WTC11 (cell line): ENCODE data around the gene RUNX2. TPM values are rescaled to one million over a fixed set of nuclear protein-coding genes. Genes with fewer than 3 reads are reported as not detected.

Source experiments
- ATAC-seq: fragments of 200-7000 bp; cut with Tn5 transposase; 2 replicates; pipeline ENCODE4 v1.10.0; 2021; ENCODE audit warnings: mild to moderate bottlenecking, moderate library complexity
- CTCF ChIA-PET: fragments of 300-600 bp; sonication (Branson Sonifier 250); formaldehyde crosslinking; loops from one replicate; lab custom pipeline; 2021; ENCODE audit warnings: antibody characterized with exemption; lab: Charles Lee
- POLR2A ChIA-PET: fragments of 350-600 bp; sonication (Branson Sonifier 250); formaldehyde crosslinking; loops from one replicate; lab custom pipeline; 2021; ENCODE audit warnings: antibody characterized with exemption; lab: Charles Lee
- DNase-seq: peaks from one replicate; pipeline ENCODE4 v3.0.0; 2021; ENCODE audit warnings: low spot score
- H3K27ac Mint-ChIP-seq: 2 replicates; pipeline ENCODE4 v1.8.0; 2021; ENCODE audit warnings: mixed read lengths
- H3K27me3 Mint-ChIP-seq: 2 replicates; pipeline ENCODE4 v1.8.0; 2021; ENCODE audit warnings: low read depth, mild to moderate bottlenecking, moderate library complexity, mixed read lengths
- H3K36me3 Mint-ChIP-seq: 2 replicates; pipeline ENCODE4 v1.8.0; 2021; ENCODE audit warnings: mixed read lengths
- H3K4me1 Mint-ChIP-seq: 2 replicates; pipeline ENCODE4 v1.8.0; 2022; ENCODE audit warnings: mixed read lengths
- H3K4me3 Mint-ChIP-seq: 2 replicates; pipeline ENCODE4 v1.8.0; 2021; ENCODE audit warnings: mild to moderate bottlenecking, moderate library complexity, mixed read lengths
- H3K9me3 Mint-ChIP-seq: 2 replicates; pipeline ENCODE4 v1.8.0; 2021; ENCODE audit warnings: mixed read lengths
- CREM ChIP-seq: sonication (generic); formaldehyde crosslinking; IDR thresholded peaks from 2 replicates; pipeline ENCODE4 v1.8.1; 2022; ENCODE audit warnings: mild to moderate bottlenecking, missing genetic modification reagents, moderate library complexity
- FOXJ3 ChIP-seq: sonication (generic); formaldehyde crosslinking; IDR thresholded peaks from 2 replicates; pipeline ENCODE4 v1.9.0; 2021; ENCODE audit warnings: missing genetic modification reagents, mild to moderate bottlenecking, borderline replicate concordance
- GTF2I ChIP-seq: fragments of 250-450 bp; sonication (Bioruptor Pico); conservative IDR thresholded peaks from 2 replicates; pipeline ENCODE4 v1.4.0; 2021; ENCODE audit warnings: mild to moderate bottlenecking
- HMGA2 ChIP-seq: fragments of 250-450 bp; sonication (Bioruptor Pico); IDR thresholded peaks from 2 replicates; pipeline ENCODE4 v1.4.0; 2021; ENCODE audit warnings: mild to moderate bottlenecking, moderate library complexity
- IRF2 ChIP-seq: sonication (generic); formaldehyde crosslinking; IDR thresholded peaks from 2 replicates; pipeline ENCODE4 v1.8.0; 2022; ENCODE audit warnings: low read depth, missing genetic modification reagents, borderline replicate concordance
- NFYB ChIP-seq: sonication (generic); formaldehyde crosslinking; conservative IDR thresholded peaks from 2 replicates; pipeline ENCODE4 v1.8.0; 2022; ENCODE audit warnings: low read depth, missing genetic modification reagents
- NR1H2 ChIP-seq: sonication (generic); formaldehyde crosslinking; IDR thresholded peaks from 2 replicates; pipeline ENCODE4 v1.9.0; 2021; ENCODE audit warnings: mild to moderate bottlenecking, moderate library complexity, missing genetic modification reagents
- NR3C1 ChIP-seq: sonication (generic); formaldehyde crosslinking; conservative IDR thresholded peaks from 2 replicates; pipeline ENCODE4 v1.8.1; 2023; ENCODE audit warnings: low read depth, mild to moderate bottlenecking, missing genetic modification reagents
- RORB ChIP-seq: fragments of 250-450 bp; sonication (Bioruptor Pico); IDR thresholded peaks from 2 replicates; pipeline ENCODE4 v1.9.0; 2021; ENCODE audit warnings: mild to moderate bottlenecking
- SP1 ChIP-seq: sonication (generic); formaldehyde crosslinking; conservative IDR thresholded peaks from 2 replicates; pipeline ENCODE4 v1.8.1; 2022; ENCODE audit warnings: missing genetic modification reagents
- TEAD4 ChIP-seq: sonication (generic); formaldehyde crosslinking; IDR thresholded peaks from 2 replicates; pipeline ENCODE4 v1.8.0; 2022; ENCODE audit warnings: mild to moderate bottlenecking, missing genetic modification reagents
- ZBTB21 ChIP-seq: sonication (generic); formaldehyde crosslinking; IDR thresholded peaks from 2 replicates; pipeline ENCODE4 v1.8.1; 2023; ENCODE audit warnings: mild to moderate bottlenecking, missing genetic modification reagents, borderline replicate concordance
- ZNF396 ChIP-seq: fragments of 250-450 bp; sonication (Bioruptor Pico); IDR thresholded peaks from 2 replicates; pipeline ENCODE4 v1.8.0; 2021; ENCODE audit warnings: mild to moderate bottlenecking, moderate library complexity, borderline replicate concordance
- ZNF416 ChIP-seq: fragments of 250-450 bp; sonication (Bioruptor Pico); IDR thresholded peaks from 2 replicates; pipeline ENCODE4 v1.9.0; 2021; ENCODE audit warnings: mild to moderate bottlenecking, inconsistent platforms
- total RNA-seq: library from RNA; stranded (reverse); gene quantifications from 3 replicates; pipeline ENCODE4 v1.2.3, GENCODE V29; 2021
- TF ChIP-seq, protein P1 (sequence below): fragments of 200-600 bp; IDR thresholded peaks from 2 replicates; pipeline ENCODE4 v1.8.0; 2022; ENCODE audit warnings: antibody characterized with exemption
- TF ChIP-seq, protein P2 (sequence below): sonication (generic); formaldehyde crosslinking; IDR thresholded peaks from 2 replicates; pipeline ENCODE4 v1.8.0; 2022; ENCODE audit warnings: mild to moderate bottlenecking, missing genetic modification reagents
- TF ChIP-seq, protein P3 (sequence below): sonication (generic); formaldehyde crosslinking; conservative IDR thresholded peaks from 2 replicates; pipeline ENCODE4 v1.8.1; 2022; ENCODE audit warnings: mild to moderate bottlenecking, missing genetic modification reagents
- TF ChIP-seq, protein P4 (sequence below): sonication (generic); formaldehyde crosslinking; IDR thresholded peaks from 2 replicates; pipeline ENCODE4 v1.8.1; 2022; ENCODE audit warnings: mild to moderate bottlenecking, missing genetic modification reagents, moderate library complexity, borderline replicate concordance
- TF ChIP-seq, protein P5 (sequence below): sonication (generic); formaldehyde crosslinking; IDR thresholded peaks from 2 replicates; pipeline ENCODE4 v1.8.0; 2023; ENCODE audit warnings: missing genetic modification reagents

Gene RUNX2
- total RNA-seq, 1 experiment from 2014 or later = 0.28 TPM

DNA sequence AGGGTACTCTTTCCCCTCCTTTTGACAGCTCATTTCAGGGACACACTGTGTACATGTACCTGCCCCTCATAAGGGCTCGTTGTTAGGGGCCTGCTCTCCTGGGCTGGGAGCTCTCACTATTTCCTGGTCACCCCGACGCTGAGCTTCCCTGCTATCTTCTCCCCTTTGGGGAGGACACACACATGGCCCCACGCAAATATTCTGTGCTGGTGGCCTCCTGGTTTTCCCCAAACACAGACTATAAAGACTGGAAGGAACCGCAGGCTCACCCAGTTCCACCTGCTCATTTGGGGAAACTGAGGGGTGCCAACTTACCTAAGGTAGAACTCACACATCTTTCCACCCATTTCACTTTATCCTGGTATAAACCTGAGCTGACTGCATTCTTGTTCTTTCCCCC lies 351.0 kb downstream of the RUNX2 start:
- no peak for DNase-seq
- Mint-ChIP-seq H3K4me1 (peaks cover 19% of the 10 kb centered on the region), H3K27me3 (peaks cover 12% of the 10 kb centered on the region), H3K27ac (no peak overlapping the region), H3K36me3 (peaks cover 3% of the 10 kb centered on the region; the same call in 1 of the 2 replicates), H3K9me3 (peaks cover 23% of the 10 kb centered on the region), H3K4me3 (no peak overlapping the region)
- CTCF ChIA-PET = no interaction called here
- ATAC-seq = no peak
- POLR2A ChIA-PET = no interaction called here
- TF ChIP-seq CREM (CRISPR knock-in tag) = no peak
- no peak for TF ChIP-seq ZNF416 (CRISPR knock-in tag)
- no peak for TF ChIP-seq FOXJ3 (CRISPR knock-in tag)
- TF ChIP-seq, protein P1, sequence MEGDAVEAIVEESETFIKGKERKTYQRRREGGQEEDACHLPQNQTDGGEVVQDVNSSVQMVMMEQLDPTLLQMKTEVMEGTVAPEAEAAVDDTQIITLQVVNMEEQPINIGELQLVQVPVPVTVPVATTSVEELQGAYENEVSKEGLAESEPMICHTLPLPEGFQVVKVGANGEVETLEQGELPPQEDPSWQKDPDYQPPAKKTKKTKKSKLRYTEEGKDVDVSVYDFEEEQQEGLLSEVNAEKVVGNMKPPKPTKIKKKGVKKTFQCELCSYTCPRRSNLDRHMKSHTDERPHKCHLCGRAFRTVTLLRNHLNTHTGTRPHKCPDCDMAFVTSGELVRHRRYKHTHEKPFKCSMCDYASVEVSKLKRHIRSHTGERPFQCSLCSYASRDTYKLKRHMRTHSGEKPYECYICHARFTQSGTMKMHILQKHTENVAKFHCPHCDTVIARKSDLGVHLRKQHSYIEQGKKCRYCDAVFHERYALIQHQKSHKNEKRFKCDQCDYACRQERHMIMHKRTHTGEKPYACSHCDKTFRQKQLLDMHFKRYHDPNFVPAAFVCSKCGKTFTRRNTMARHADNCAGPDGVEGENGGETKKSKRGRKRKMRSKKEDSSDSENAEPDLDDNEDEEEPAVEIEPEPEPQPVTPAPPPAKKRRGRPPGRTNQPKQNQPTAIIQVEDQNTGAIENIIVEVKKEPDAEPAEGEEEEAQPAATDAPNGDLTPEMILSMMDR = no peak
- no peak for TF ChIP-seq RORB (CRISPR knock-in tag)
- no peak for TF ChIP-seq IRF2

DNA sequence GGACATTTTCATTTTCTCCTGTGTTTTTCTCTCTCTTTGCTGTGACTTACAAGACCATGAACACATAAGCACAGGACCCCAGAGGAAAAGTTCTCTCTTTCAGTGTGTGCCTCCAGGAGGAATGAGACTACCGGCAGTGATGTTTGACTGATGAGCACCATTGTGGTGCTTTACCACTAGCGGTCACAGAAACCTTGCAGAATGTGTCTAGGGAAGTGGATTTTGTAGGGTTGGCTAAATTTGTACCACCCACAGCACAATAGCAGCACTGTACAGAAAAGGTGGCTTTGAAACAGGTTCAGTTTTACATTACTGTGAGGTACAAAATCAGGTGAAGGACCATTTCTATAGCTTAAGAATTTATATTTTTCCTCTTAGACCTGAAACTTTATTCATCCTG lies 351.5 kb downstream of the RUNX2 start:
- no peak for DNase-seq
- POLR2A ChIA-PET = no interaction called here
- ATAC-seq = no peak
- peaks cover 23% of the 10 kb centered on the region for H3K9me3 Mint-ChIP-seq
- H3K27me3 Mint-ChIP-seq = peaks cover 12% of the 10 kb centered on the region
- H3K36me3 Mint-ChIP-seq = peaks cover 3% of the 10 kb centered on the region; the same call in 1 of the 2 replicates
- TF ChIP-seq, protein P2, sequence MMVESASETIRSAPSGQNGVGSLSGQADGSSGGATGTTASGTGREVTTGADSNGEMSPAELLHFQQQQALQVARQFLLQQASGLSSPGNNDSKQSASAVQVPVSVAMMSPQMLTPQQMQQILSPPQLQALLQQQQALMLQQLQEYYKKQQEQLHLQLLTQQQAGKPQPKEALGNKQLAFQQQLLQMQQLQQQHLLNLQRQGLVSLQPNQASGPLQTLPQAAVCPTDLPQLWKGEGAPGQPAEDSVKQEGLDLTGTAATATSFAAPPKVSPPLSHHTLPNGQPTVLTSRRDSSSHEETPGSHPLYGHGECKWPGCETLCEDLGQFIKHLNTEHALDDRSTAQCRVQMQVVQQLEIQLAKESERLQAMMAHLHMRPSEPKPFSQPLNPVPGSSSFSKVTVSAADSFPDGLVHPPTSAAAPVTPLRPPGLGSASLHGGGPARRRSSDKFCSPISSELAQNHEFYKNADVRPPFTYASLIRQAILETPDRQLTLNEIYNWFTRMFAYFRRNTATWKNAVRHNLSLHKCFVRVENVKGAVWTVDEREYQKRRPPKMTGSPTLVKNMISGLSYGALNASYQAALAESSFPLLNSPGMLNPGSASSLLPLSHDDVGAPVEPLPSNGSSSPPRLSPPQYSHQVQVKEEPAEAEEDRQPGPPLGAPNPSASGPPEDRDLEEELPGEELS = no peak
- TF ChIP-seq, protein P3, sequence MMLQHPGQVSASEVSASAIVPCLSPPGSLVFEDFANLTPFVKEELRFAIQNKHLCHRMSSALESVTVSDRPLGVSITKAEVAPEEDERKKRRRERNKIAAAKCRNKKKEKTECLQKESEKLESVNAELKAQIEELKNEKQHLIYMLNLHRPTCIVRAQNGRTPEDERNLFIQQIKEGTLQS (CRISPR knock-in tag) = no peak
- TF ChIP-seq GTF2I (no peak), SP1 (CRISPR knock-in tag) (no peak), ZBTB21 (CRISPR knock-in tag) (no peak), NFYB (CRISPR knock-in tag) (no peak)
- TF ChIP-seq, protein P4, sequence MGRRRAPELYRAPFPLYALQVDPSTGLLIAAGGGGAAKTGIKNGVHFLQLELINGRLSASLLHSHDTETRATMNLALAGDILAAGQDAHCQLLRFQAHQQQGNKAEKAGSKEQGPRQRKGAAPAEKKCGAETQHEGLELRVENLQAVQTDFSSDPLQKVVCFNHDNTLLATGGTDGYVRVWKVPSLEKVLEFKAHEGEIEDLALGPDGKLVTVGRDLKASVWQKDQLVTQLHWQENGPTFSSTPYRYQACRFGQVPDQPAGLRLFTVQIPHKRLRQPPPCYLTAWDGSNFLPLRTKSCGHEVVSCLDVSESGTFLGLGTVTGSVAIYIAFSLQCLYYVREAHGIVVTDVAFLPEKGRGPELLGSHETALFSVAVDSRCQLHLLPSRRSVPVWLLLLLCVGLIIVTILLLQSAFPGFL (CRISPR knock-in tag) = no peak
- H3K4me1 Mint-ChIP-seq = peaks cover 19% of the 10 kb centered on the region
- no peak overlapping the region for H3K4me3 Mint-ChIP-seq
- H3K27ac Mint-ChIP-seq = no peak overlapping the region
- CTCF ChIA-PET = interaction anchor here (0.7 kb wide), 1 partner anchor 310 kb away, joined by 4 read pairs; no protein-coding TSS in a partner anchor

DNA sequence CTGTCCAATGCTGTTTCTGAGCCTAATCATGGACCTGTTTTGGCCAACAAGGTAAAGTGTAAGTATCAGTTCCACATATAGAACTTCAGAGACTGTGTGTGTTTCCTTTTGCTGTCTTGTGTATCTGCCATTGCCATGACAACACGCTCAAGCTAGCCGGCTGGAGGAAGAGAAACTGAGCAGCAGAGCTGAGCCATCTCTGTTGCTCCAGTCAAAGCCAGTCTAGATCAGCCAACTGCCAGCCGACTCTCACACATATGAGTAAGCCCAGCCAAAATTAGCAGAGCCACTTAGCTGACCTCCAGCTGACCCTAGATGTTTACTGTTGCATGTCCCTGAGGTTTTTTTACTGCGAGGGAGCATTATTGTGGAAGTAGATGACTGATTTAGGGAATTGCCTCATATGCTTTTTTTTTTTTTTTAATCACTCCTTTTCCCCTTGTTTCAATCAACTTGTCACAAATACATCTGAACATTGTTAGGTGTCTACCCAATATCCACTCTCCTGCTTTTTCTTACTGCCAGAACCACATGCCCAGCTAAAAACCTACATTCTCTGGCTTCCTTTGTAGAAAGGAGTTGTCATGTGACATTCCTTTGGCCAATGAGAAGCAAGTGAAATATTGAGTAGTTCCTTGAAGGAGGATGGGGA lies 353.9 kb downstream of the RUNX2 start:
- TF ChIP-seq NFYB (CRISPR knock-in tag) (peak; percentile 23; the same call in 1 of the 2 replicates), NR1H2 (no peak)
- H3K9me3 Mint-ChIP-seq = peaks cover 30% of the 10 kb centered on the region
- H3K4me1 Mint-ChIP-seq = peaks cover 13% of the 10 kb centered on the region
- ChIA-PET POLR2A (no interaction called here), CTCF (interaction anchor here (1.2 kb wide), 1 partner anchor 240 kb away, joined by 3 read pairs; no protein-coding TSS in a partner anchor)
- DNase-seq = no peak
- H3K4me3 Mint-ChIP-seq = no peak overlapping the region
- H3K27me3 Mint-ChIP-seq = no peaks in the 10 kb centered on the region; the same call in none of the 2 replicates
- no peak for ATAC-seq
- H3K27ac Mint-ChIP-seq = no peak overlapping the region
- H3K36me3 Mint-ChIP-seq = peaks cover 3% of the 10 kb centered on the region; the same call in 1 of the 2 replicates

DNA sequence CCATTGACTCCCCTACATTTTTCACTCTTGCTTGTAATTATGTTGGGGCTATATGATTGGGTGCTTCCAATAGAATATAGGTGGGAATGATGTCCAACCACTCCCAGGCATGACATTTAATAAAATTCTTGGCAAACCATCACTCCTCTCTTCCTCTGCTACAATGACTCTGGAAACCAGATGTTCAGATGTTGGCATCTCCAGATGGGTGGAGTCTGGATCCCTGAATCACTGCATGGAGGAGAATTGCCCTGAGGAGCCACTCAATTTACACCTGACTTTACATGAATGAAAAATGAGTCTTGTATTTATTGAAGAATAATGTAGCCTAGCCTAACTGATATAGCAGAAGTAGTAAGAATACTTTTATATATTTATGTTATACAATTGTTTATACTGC lies 356.3 kb downstream of the RUNX2 start:
- Mint-ChIP-seq H3K4me3 (no peak overlapping the region), H3K36me3 (peaks cover 3% of the 10 kb centered on the region; the same call in 1 of the 2 replicates), H3K27ac (no peak overlapping the region), H3K4me1 (no peaks in the 10 kb centered on the region), H3K27me3 (no peaks in the 10 kb centered on the region; the same call in 1 of the 2 replicates), H3K9me3 (peaks cover 29% of the 10 kb centered on the region)
- POLR2A ChIA-PET = no interaction called here
- ATAC-seq (no peak), DNase-seq (no peak)
- CTCF ChIA-PET = no interaction called here
- TF ChIP-seq ZNF396 (no peak), NR3C1 (no peak), HMGA2 (no peak), TEAD4 (CRISPR knock-in tag) (no peak)
- TF ChIP-seq, protein P2 = no peak
- TF ChIP-seq, protein P5, sequence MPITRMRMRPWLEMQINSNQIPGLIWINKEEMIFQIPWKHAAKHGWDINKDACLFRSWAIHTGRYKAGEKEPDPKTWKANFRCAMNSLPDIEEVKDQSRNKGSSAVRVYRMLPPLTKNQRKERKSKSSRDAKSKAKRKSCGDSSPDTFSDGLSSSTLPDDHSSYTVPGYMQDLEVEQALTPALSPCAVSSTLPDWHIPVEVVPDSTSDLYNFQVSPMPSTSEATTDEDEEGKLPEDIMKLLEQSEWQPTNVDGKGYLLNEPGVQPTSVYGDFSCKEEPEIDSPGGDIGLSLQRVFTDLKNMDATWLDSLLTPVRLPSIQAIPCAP (CRISPR knock-in tag) = no peak
